Measurements from ENCODE around the gene ARMH3.
"Not testable (repeated sequence)": the region's sequence is repeated elsewhere in the genome, so short reads cannot be mapped to it uniquely, and the experiment has no call there.

Gene ARMH3

GRCh38 chr10:102040305-102041050, 15.5 kb downstream of the ARMH3 start:
- no peak for DNase-seq

GRCh38 chr10:102038410-102038809, 17.6 kb downstream of the ARMH3 start:
- DNase-seq: no peak

DNA sequence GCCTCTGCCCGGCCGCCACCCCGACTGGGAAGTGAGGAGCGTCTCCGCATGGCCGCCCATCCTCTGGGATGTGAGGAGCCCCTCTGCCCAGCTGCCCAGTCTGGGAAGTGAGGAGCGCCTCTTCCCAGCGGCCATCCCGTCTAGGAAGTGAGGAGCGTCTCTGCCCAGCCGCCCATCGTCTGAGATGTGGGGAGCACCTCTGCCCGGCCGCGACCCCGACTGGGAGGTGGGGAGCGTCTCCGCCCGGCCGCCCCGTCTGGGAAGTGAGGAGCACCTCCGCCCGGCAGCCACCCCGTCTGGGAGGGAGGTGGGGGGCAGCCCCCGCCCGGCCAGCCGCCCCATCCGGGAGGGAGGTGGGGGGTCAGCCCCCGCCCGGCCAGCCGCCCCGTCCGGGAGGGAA, 20.2 kb downstream of the ARMH3 start:
- not testable (repeated sequence) for DNase-seq

GRCh38 chr10:102033787-102034186, 22.2 kb downstream of the ARMH3 start:
- no peak for DNase-seq

- no peak for DNase-seq
Observed at GRCh38 chr10:102027261-102027660, 28.7 kb downstream of the ARMH3 start.

- DNase-seq: no peak
Observed at GRCh38 chr10:102024799-102025198, 31.2 kb downstream of the ARMH3 start.

GRCh38 chr10:102020938-102021337, 35.0 kb downstream of the ARMH3 start:
- no peak for DNase-seq

DNA sequence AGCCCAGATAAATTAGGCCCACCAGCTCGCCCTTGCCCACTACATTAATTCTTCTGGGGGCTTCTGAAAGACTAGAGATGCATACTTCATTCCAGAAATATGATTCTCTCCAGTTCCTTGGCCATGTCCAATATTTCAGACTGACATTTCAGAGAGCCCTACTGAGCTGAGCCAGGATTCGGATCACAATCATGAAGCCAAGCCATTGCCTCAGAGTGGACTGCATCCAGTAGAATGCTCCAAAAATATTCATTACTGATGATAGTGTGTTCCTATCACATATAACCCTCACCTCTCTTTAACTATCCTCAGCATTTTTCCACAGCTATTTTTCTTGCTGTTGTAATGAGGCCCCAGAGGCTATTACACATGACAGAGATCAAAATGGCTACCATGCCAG, 38.7 kb downstream of the ARMH3 start:
- DNase-seq: no peak

DNA sequence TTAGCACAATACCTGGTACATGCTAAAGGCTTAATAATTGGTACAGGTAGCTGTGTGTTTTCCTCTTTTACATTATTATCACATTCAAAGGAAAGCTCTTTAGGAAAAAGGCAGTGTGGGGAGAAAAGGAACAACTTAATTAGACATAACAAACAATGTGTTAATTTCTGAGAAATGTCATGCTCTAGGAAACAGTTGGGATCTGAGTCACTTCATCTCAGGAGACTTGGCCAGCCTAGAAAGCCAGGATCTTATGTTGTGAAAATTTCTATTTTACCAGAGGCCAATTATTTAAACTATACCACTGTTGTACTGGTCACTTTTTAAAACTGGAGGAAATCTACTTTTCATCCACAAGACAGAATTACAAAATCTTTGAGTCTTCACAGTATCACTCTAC, 39.6 kb downstream of the ARMH3 start:
- no peak for DNase-seq

GRCh38 chr10:102010961-102011360, 45.0 kb downstream of the ARMH3 start:
- DNase-seq: no peak

GRCh38 chr10:102009801-102010425, 46.1 kb downstream of the ARMH3 start:
- peak; percentile 41 for DNase-seq

DNA sequence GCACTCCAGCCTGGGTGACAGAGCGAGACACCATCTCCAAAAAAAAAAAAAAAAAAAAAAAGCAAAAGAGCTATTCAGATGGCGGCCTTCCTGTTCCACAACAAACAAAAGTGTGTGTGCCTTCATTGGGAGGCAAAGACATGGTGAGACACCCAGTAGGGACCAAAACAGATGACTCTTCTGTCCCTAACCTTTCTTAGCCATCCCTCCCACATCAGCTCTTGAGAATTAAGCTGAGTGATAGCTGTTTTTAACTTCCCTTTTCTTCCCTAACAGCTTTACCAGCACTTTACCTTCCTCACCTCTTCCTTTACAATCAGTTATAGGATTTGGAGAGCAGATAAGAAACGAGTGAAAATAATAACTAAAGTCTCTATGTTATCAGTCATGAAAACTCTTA, 48.2 kb downstream of the ARMH3 start:
- no peak for DNase-seq

GRCh38 chr10:102007031-102007430, 48.9 kb downstream of the ARMH3 start:
- not testable (repeated sequence) for DNase-seq

DNA sequence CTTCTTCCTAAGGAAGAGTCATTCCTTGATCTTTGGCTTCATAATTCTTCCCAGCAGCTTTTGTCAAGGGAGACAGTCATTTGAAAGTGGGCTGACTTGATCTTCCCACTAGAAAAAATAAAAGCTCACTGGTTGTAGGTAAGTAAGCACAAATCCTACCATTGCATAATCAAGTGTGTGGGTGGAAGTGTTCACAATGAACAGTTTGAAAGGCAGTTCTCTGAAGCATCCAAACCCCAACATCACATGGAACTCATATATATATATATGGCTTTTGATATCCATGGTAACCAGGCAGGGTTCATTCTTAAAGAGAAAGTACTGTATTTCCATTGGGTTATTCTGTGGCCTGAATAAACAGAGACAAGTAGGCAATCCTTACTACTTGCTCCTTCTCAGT, 51.6 kb downstream of the ARMH3 start:
- no peak for DNase-seq

- DNase-seq: no peak
Observed at GRCh38 chr10:102003541-102003940, 52.4 kb downstream of the ARMH3 start.

GRCh38 chr10:102001435-102002068, 54.4 kb downstream of the ARMH3 start:
- DNase-seq: no peak

GRCh38 chr10:101997803-101998202, 58.2 kb downstream of the ARMH3 start:
- DNase-seq: no peak

DNA sequence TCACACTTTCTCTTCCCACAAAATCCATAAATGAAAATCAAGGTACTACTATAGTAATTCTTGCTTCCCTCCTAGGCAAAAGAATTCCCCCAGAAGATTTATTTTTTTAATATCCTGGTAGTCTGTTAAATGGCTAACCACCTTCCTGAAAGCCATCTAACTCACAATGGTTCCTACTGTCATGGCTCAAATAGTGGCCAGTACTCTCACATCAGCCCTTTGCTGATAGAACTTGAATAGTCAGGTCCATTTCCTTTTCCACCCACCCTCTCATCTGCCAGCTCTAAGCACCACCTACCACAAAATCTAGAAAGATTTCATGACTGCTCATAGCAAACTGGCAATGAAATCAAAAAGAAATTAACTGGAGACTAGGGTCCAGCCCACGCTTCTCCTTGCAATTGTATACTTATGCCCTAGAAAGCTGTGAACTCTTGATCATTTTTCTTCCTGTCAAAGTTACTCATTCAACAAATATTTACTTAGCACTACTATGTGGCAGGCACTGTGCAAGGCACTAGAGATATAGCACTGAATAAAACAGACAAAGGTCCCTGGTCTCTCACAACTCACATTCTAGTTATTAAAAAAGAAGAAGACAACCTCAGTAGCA, 60.4 kb downstream of the ARMH3 start:
- DNase-seq: no peak

DNA sequence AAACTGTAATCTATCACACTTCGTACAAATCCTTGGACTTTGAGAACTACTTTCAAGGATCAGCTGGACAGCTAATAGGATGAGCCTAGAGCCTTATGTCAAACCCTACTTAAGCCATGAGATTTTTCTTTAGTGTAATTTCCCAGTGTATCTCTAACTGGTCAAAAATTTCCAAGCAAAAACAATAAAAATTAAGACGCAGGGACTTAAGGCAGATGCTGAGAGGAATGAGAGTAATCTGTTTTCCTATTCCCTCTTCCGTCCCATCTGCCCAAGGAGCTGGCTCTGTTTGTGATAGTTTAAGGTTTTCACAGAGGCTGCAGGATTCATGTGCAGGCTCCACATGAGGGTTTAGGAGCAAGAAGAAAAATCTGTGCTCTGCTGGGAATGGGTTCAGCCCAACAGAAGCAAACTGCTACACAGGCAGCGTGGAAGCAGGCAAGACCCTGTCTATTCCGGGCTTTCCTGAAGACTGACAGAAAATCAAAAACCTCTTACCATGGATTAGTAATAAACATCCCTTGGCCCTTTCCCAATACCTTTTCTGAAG, 62.2 kb downstream of the ARMH3 start:
- no peak for DNase-seq

DNA sequence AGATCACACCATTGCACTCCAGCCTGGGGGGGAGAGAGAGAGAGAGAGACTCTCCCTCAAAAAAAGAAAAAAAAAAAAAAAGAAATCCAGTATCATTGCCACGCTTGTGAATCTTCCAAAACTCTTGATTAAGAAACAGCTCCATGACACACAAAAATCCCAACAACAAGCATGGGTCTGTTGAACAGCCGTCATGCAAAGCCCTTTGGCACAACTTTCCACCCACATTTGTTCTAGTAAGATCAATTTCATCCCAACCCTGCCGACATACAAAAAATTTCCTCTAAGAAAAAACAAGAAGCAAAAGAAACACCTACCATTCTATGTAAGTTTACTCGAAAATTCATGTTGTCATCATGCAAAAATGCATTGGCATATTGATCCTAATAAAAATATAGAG, 62.8 kb downstream of the ARMH3 start:
- DNase-seq: no peak

DNA sequence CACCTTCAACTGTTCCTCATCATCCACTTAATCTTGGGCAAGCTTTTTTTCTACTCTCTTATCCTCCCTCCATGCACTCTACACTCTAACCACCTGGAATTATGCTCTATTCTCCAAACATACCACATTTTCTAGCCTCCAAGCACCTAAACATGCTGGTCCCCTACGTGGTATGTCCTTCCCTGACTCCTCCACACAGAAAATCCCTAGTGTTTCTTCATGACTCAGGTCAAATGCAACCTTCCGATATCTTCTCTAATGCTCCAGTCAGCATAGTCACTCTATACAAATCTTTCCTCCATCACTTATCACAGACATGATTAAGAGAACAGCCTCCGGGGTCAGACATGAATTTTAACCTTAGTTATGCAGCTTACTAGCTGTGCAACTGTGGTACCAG, 68.8 kb downstream of the ARMH3 start:
- DNase-seq: no peak

- DNase-seq: no peak
Observed at GRCh38 chr10:101986624-101986971, 69.4 kb downstream of the ARMH3 start.

DNA sequence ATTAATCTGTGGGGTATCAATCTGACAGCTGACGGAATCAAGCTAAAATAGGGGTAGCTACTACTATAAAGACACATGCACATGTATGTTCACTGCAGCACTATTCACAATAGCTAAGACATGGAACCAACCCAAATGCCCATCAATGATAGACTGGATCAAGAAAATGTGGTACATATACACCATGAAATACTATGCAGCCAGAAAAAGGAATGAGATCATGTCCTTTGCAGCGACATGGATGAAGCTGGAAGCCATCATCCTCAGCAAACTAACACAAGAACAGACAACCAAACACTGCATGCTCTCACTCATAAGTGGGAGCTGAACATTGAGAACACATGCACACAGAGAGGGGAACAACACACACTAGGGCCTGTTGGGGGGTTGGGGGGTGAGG, 75.3 kb downstream of the ARMH3 start:
- not testable (repeated sequence) for DNase-seq

Data from right forelimb (tissue), 1 donor.